Stimulated activated CD4-positive, alpha-beta T cell treated with anti-CD3 and anti-CD28 coated beads, Interleukin-4, amount 100 ng/mL, for 4 hours (primary cell): ENCODE results near the gene DCTN2.

ENCODE experiments used
- DNase-seq, 2 experiments: peaks; one replicate each; pipeline ENCODE4 v3.0.0-alpha.2; 2020

The DCTN2 gene

GRCh38 chr12:57485695-57486094, 61.3 kb downstream of the DCTN2 start:
- no peak for DNase-seq

DNA sequence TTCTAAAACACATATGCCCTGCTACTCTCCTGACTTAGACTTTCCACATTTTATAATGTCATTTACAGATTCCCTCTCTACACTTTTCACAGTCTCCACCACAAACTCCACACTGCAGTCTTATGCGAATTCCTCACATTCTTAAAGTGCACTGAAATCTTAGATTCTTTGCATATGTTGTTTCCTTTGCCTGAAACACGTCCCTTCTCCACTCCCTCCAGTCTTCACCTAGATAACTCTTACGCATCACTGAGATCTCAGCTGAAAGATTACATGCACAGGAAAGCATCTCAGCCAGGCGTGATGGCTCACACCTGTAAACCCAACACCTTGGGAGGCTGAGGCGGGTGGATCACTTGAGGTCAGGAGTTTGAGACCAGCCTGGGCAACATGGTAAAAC, 63.5 kb downstream of the DCTN2 start:
- DNase-seq: no peak

- DNase-seq: no peak
These were observed 65.3 kb downstream of the DCTN2 start for GRCh38 chr12:57481671-57482070.
